HEK293 (cell line): ENCODE results near the gene MAP3K5.

Experiments
- ZNF112 ChIP-seq: fragments of 450-650 bp; formaldehyde crosslinking; IDR thresholded peaks from 2 replicates; pipeline ENCODE4 v1.5.0; 2017; ENCODE audit warnings: missing biosample characterization, missing genetic modification characterization
- ZNF174 ChIP-seq: fragments of 450-650 bp; formaldehyde crosslinking; IDR thresholded peaks from 2 replicates; pipeline ENCODE4 v1.5.0; 2017; ENCODE audit warnings: missing biosample characterization, mild to moderate bottlenecking, missing genetic modification characterization
- ZNF843 ChIP-seq: fragments of 450-650 bp; formaldehyde crosslinking; IDR thresholded peaks from 2 replicates; pipeline ENCODE4 v1.5.1; 2016; ENCODE audit warnings: missing biosample characterization, missing genetic modification characterization
- TF ChIP-seq, protein P1 (sequence below): fragments of 450-650 bp; formaldehyde crosslinking; IDR thresholded peaks from 2 replicates; pipeline ENCODE4 v1.5.1; 2016; ENCODE audit warnings: missing biosample characterization, missing genetic modification characterization
- TF ChIP-seq, protein P2 (sequence below): fragments of 450-650 bp; formaldehyde crosslinking; IDR thresholded peaks from 2 replicates; pipeline ENCODE4 v1.5.0; 2017; ENCODE audit warnings: missing biosample characterization, missing genetic modification characterization, borderline replicate concordance

- no peak for TF ChIP-seq ZNF843 (tag by site-specific recombination)
- TF ChIP-seq, protein P1, sequence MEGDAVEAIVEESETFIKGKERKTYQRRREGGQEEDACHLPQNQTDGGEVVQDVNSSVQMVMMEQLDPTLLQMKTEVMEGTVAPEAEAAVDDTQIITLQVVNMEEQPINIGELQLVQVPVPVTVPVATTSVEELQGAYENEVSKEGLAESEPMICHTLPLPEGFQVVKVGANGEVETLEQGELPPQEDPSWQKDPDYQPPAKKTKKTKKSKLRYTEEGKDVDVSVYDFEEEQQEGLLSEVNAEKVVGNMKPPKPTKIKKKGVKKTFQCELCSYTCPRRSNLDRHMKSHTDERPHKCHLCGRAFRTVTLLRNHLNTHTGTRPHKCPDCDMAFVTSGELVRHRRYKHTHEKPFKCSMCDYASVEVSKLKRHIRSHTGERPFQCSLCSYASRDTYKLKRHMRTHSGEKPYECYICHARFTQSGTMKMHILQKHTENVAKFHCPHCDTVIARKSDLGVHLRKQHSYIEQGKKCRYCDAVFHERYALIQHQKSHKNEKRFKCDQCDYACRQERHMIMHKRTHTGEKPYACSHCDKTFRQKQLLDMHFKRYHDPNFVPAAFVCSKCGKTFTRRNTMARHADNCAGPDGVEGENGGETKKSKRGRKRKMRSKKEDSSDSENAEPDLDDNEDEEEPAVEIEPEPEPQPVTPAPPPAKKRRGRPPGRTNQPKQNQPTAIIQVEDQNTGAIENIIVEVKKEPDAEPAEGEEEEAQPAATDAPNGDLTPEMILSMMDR: no peak
- TF ChIP-seq ZNF174: no peak
- TF ChIP-seq, protein P2, sequence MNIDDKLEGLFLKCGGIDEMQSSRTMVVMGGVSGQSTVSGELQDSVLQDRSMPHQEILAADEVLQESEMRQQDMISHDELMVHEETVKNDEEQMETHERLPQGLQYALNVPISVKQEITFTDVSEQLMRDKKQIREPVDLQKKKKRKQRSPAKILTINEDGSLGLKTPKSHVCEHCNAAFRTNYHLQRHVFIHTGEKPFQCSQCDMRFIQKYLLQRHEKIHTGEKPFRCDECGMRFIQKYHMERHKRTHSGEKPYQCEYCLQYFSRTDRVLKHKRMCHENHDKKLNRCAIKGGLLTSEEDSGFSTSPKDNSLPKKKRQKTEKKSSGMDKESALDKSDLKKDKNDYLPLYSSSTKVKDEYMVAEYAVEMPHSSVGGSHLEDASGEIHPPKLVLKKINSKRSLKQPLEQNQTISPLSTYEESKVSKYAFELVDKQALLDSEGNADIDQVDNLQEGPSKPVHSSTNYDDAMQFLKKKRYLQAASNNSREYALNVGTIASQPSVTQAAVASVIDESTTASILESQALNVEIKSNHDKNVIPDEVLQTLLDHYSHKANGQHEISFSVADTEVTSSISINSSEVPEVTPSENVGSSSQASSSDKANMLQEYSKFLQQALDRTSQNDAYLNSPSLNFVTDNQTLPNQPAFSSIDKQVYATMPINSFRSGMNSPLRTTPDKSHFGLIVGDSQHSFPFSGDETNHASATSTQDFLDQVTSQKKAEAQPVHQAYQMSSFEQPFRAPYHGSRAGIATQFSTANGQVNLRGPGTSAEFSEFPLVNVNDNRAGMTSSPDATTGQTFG: no peak
- TF ChIP-seq ZNF112 (tag by site-specific recombination): no peak
These were observed 1.1 kb upstream of the MAP3K5 start for GRCh38 chr6:136793363-136793762.
